Trophoblast cell (in vitro differentiated cells and primary cell): ENCODE measurements around the gene USP6NL.

ENCODE experiments used
- DNase-seq, 2 donors: peaks; one replicate each; pipeline ENCODE4 v3.0.0-alpha.2; 2016
- H2AFZ ChIP-seq: 2 replicates; pipeline ENCODE4 v1.6.1; 2013; ENCODE audit warnings: low read length, moderate library complexity, mild to moderate bottlenecking; ENCODE audit not compliant: insufficient read depth, poor library complexity
- H2AK5ac ChIP-seq: 2 replicates; pipeline ENCODE4 v1.6.1; 2013; ENCODE audit warnings: mild to moderate bottlenecking, low read length
- H2BK120ac ChIP-seq: 2 replicates; pipeline ENCODE4 v1.6.1; 2013; ENCODE audit warnings: low read length, mild to moderate bottlenecking, moderate library complexity; ENCODE audit not compliant: insufficient read depth, poor library complexity
- H2BK12ac ChIP-seq: 2 replicates; pipeline ENCODE4 v1.6.1; 2013; ENCODE audit warnings: mild to moderate bottlenecking, low read length, moderate library complexity
- H2BK5ac ChIP-seq: 2 replicates; pipeline ENCODE4 v1.6.1; 2013; ENCODE audit warnings: low read length, low read depth, moderate library complexity, mild to moderate bottlenecking; ENCODE audit not compliant: poor library complexity
- H3K14ac ChIP-seq: 2 replicates; pipeline ENCODE4 v1.6.1; 2013; ENCODE audit warnings: mild to moderate bottlenecking, low read length
- H3K18ac ChIP-seq: 2 replicates; pipeline ENCODE4 v1.6.1; 2013; ENCODE audit warnings: mild to moderate bottlenecking, low read length
- H3K23ac ChIP-seq: 2 replicates; pipeline ENCODE4 v1.6.1; 2013; ENCODE audit warnings: low read length
- H3K27ac ChIP-seq: 2 replicates; pipeline ENCODE4 v1.5.1; 2013; ENCODE audit warnings: low read depth, mild to moderate bottlenecking, inconsistent platforms, low read length, moderate library complexity
- H3K27me3 ChIP-seq: 2 replicates; pipeline ENCODE4 v1.6.1; 2013; ENCODE audit warnings: inconsistent platforms, mild to moderate bottlenecking, low read length, moderate library complexity; ENCODE audit not compliant: insufficient read depth
- H3K36me3 ChIP-seq, 2 experiments: 1 replicate in 1 of 2; 2 replicates in 1 of 2; pipeline ENCODE4 v1.6.1; 2013; ENCODE audit warnings: low read length in 2 of 2, mild to moderate bottlenecking in 2 of 2, moderate library complexity in 1 of 2; ENCODE audit not compliant: insufficient read depth in 2 of 2, control insufficient read depth in 1 of 2
- H3K4ac ChIP-seq: 2 replicates; pipeline ENCODE4 v1.6.1; 2013; ENCODE audit warnings: low read depth, mild to moderate bottlenecking, low read length, moderate library complexity
- H3K4me1 ChIP-seq, 2 experiments: 1 replicate in 1 of 2; 2 replicates in 1 of 2; pipeline ENCODE4 v1.6.1; 2013; ENCODE audit warnings: low read length in 2 of 2, mild to moderate bottlenecking in 2 of 2, moderate library complexity in 1 of 2; ENCODE audit not compliant: insufficient read depth in 2 of 2, control insufficient read depth in 1 of 2
- H3K4me2 ChIP-seq: 2 replicates; pipeline ENCODE4 v1.6.1; 2013; ENCODE audit warnings: inconsistent platforms, mild to moderate bottlenecking, low read length, moderate library complexity
- H3K4me3 ChIP-seq: 2 replicates; pipeline ENCODE4 v1.5.1; 2013; ENCODE audit warnings: mild to moderate bottlenecking, low read depth, low read length, inconsistent platforms
- H3K79me1 ChIP-seq: one replicate; pipeline ENCODE4 v1.6.1; 2013; ENCODE audit warnings: low read length
- H3K79me2 ChIP-seq: 2 replicates; pipeline ENCODE4 v1.6.1; 2013; ENCODE audit warnings: low read length, mild to moderate bottlenecking; ENCODE audit not compliant: control insufficient read depth, insufficient read depth, poor library complexity
- H3K9ac ChIP-seq: 2 replicates; pipeline ENCODE4 v1.6.1; 2013; ENCODE audit warnings: mild to moderate bottlenecking, low read length
- H3K9me3 ChIP-seq: 2 replicates; pipeline ENCODE4 v1.6.1; 2013; ENCODE audit warnings: low read depth, mild to moderate bottlenecking, control low read depth, inconsistent platforms, low read length; ENCODE audit not compliant: insufficient read depth
- H4K12ac ChIP-seq: 2 replicates; pipeline ENCODE4 v1.6.1; 2013; ENCODE audit warnings: low read depth, mild to moderate bottlenecking, low read length, moderate library complexity
- H4K8ac ChIP-seq: 2 replicates; pipeline ENCODE4 v1.6.1; 2013; ENCODE audit warnings: low read depth, mild to moderate bottlenecking, low read length, moderate library complexity
- H4K91ac ChIP-seq: one replicate; pipeline ENCODE4 v1.6.1; 2013; ENCODE audit warnings: low read depth, mild to moderate bottlenecking, low read length, moderate library complexity
- WGBS: extraction: QIAGEN DNeasy Blood & Tissue Kit; methylation state at CpG from one replicate; pipeline ENCODE4 v1.1.7; 2013; ENCODE audit warnings: missing lambda C conversion rate; ENCODE audit not compliant: insufficient read length, insufficient coverage; ENCODE audit errors: extremely low coverage; 5-methylcytosine and 5-hydroxymethylcytosine counted together

USP6NL gene

DNA sequence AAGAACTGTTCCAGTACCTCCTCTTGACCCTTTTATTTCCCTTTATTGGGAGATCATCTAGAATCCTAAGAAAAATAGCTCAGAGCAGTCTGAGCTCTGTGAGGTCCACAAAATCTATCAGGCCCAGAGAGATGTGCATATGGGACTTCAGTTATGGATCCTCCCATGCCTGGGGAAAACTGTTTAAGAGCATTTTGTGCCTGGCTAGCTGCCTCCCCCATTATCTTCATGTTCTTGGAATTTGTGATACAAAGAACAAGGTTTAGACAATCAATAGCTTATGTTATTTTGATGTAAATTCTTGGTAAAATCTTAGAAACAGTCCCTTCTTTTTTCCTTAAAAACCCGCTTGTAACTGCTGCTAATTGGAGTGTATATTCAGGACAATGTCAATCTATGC lies 75.2 kb downstream of the USP6NL start:
- no peak overlapping the region for H3K23ac ChIP-seq
- H2BK5ac ChIP-seq, result no peak overlapping the region
- H2BK12ac ChIP-seq, result no peak overlapping the region
- H3K9ac ChIP-seq, result no peak overlapping the region
- H3K27me3 ChIP-seq, result no peaks in the 10 kb centered on the region
- H3K27ac ChIP-seq, result no peak overlapping the region
- H3K4me2 ChIP-seq, result no peak overlapping the region
- no peak overlapping the region for H3K14ac ChIP-seq
- no peaks in the 10 kb centered on the region for H3K36me3 ChIP-seq
- no peak overlapping the region for H3K4ac ChIP-seq
- no peaks in the 10 kb centered on the region for H3K79me1 ChIP-seq
- H2AFZ ChIP-seq, result no peak overlapping the region
- H3K4me3 ChIP-seq, result no peak overlapping the region
- H3K18ac ChIP-seq, result no peak overlapping the region
- H4K8ac ChIP-seq, result no peak overlapping the region
- H4K12ac ChIP-seq, result no peak overlapping the region
- no peak overlapping the region for H2BK120ac ChIP-seq
- no CpG with 5 or more reads among the region's 1 CpG for WGBS
- no peak overlapping the region for H4K91ac ChIP-seq
- no peak overlapping the region for H2AK5ac ChIP-seq
- no peaks in the 10 kb centered on the region for H3K79me2 ChIP-seq
- H3K4me1 ChIP-seq, result peaks cover 0 to 4% of the 10 kb centered on the region in 2 experiments
- no peaks in the 10 kb centered on the region for H3K9me3 ChIP-seq
- no peak for DNase-seq

GRCh38 chr10:11535346-11535959 lies 76.0 kb downstream of the USP6NL start:
- Histone ChIP-seq H2BK120ac (no peak overlapping the region), H3K79me1 (no peaks in the 10 kb centered on the region), H4K91ac (no peak overlapping the region), H3K9me3 (no peaks in the 10 kb centered on the region), H3K4ac (no peak overlapping the region), H2AFZ (no peak overlapping the region), H2BK12ac (no peak overlapping the region), H3K14ac (no peak overlapping the region), H2AK5ac (no peak overlapping the region), H4K12ac (no peak overlapping the region), H3K36me3 (no peaks in the 10 kb centered on the region), H3K4me1 (peaks cover 0 to 4% of the 10 kb centered on the region in 2 experiments), H3K27ac (no peak overlapping the region), H4K8ac (no peak overlapping the region), H3K23ac (no peak overlapping the region), H3K27me3 (no peaks in the 10 kb centered on the region), H3K9ac (no peak overlapping the region), H3K4me3 (no peak overlapping the region), H2BK5ac (no peak overlapping the region), H3K4me2 (no peak overlapping the region), H3K18ac (no peak overlapping the region), H3K79me2 (no peaks in the 10 kb centered on the region)
- no CpG with 5 or more reads among the region's 5 CpGs for WGBS
- no peak for DNase-seq

DNA sequence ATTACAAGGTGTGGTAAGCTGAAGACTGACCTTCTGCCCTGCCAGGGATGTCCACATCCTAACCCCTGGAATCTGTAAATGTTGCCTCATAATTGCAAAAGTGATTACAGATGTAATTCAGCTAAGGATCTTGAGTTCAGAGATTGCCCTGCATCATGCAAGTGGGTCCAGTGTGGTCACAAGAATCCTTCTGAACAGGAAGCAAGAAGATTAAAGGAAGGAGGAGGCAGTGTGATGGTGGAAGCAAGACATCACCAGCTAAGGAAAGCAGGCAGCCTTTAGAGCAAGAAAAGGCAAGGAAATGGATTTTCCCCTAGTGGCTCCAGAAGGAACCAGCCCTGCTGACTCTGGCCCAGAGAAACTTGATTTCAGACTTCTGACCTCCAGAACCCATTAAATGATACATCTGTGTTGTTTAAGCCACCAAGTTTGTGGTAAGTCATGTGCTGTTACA lies 78.1 kb downstream of the USP6NL start:
- Histone ChIP-seq H4K12ac (no peak overlapping the region), H2BK12ac (no peak overlapping the region), H4K8ac (no peak overlapping the region), H3K4me2 (no peak overlapping the region), H3K9me3 (no peaks in the 10 kb centered on the region), H2BK5ac (no peak overlapping the region), H2AFZ (no peak overlapping the region), H2AK5ac (no peak overlapping the region), H2BK120ac (no peak overlapping the region), H3K23ac (no peak overlapping the region), H3K4me1 (no peaks in the 10 kb centered on the region), H3K79me1 (no peaks in the 10 kb centered on the region), H3K27ac (no peak overlapping the region), H4K91ac (no peak overlapping the region), H3K4ac (no peak overlapping the region), H3K36me3 (no peaks in the 10 kb centered on the region), H3K9ac (no peak overlapping the region), H3K79me2 (no peaks in the 10 kb centered on the region), H3K4me3 (no peak overlapping the region), H3K27me3 (no peaks in the 10 kb centered on the region), H3K14ac (no peak overlapping the region), H3K18ac (no peak overlapping the region)
- no peak for DNase-seq

DNA sequence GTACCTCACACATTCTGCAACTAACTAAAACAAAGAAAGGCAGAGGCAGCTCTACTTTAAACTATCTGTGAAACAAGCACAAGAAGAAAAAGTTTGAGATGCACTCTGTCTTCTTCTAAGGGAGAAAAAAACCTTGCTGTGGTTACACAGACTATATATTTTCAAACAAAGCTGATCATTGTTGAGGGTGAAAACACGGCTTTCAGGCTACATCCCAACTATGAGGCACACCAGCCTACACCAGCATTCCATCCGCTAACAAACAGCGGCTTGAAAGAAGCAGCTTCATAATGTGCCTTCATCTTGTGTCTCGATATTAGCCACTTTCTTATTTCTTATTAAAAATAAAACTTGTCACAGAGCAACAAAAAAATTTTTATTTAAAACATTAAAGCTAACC lies 79.1 kb downstream of the USP6NL start:
- no peak overlapping the region for H3K9ac ChIP-seq
- H2AK5ac ChIP-seq, result no peak overlapping the region
- no CpG with 5 or more reads among the region's 4 CpGs for WGBS
- no peak overlapping the region for H2BK5ac ChIP-seq
- no peaks in the 10 kb centered on the region for H3K79me1 ChIP-seq
- H2BK120ac ChIP-seq, result no peak overlapping the region
- H3K27me3 ChIP-seq, result no peaks in the 10 kb centered on the region
- H4K91ac ChIP-seq, result no peak overlapping the region
- no peak overlapping the region for H3K14ac ChIP-seq
- H4K12ac ChIP-seq, result no peak overlapping the region
- DNase-seq, result no peak
- no peaks in the 10 kb centered on the region for H3K79me2 ChIP-seq
- H3K4me2 ChIP-seq, result no peak overlapping the region
- no peaks in the 10 kb centered on the region for H3K9me3 ChIP-seq
- H3K4ac ChIP-seq, result no peak overlapping the region
- no peak overlapping the region for H3K27ac ChIP-seq
- no peak overlapping the region for H4K8ac ChIP-seq
- H3K18ac ChIP-seq, result no peak overlapping the region
- H3K36me3 ChIP-seq, result no peaks in the 10 kb centered on the region
- no peak overlapping the region for H3K4me3 ChIP-seq
- H2AFZ ChIP-seq, result no peak overlapping the region
- H3K4me1 ChIP-seq, result no peaks in the 10 kb centered on the region
- no peak overlapping the region for H3K23ac ChIP-seq
- H2BK12ac ChIP-seq, result no peak overlapping the region
